ENCODE measurements around the gene DHODH. TPM values are rescaled to one million over a fixed set of nuclear protein-coding genes. Genes with fewer than 3 reads are reported as not detected.

Gene DHODH
- total and polyA plus RNA-seq, 2 of the 13 experiments (the other 11 are each of a cell fraction or from before 2014, with no cell fraction given): 10.7 to 16.4 TPM

GRCh38 chr16:72008424-72009216, at the start of gene DHODH (continued):
- TF ChIP-seq, protein P1, sequence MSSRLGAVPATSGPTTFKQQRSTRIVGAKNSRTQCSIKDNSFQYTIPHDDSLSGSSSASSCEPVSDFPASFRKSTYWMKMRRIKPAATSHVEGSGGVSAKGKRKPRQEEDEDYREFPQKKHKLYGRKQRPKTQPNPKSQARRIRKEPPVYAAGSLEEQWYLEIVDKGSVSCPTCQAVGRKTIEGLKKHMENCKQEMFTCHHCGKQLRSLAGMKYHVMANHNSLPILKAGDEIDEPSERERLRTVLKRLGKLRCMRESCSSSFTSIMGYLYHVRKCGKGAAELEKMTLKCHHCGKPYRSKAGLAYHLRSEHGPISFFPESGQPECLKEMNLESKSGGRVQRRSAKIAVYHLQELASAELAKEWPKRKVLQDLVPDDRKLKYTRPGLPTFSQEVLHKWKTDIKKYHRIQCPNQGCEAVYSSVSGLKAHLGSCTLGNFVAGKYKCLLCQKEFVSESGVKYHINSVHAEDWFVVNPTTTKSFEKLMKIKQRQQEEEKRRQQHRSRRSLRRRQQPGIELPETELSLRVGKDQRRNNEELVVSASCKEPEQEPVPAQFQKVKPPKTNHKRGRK (CRISPR knock-in tag; IDR thresholded peaks at IDR 0.05): no peak
- TF ChIP-seq CBFB (CRISPR knock-in tag; IDR thresholded peaks at IDR 0.05) (0 out of 2 replicates have a peak, but pooled peaks have one; percentile 52), TP53 (CRISPR knock-in tag; conservative IDR thresholded peaks at IDR 0.05) (no peak), ZNF274 (CRISPR knock-in tag; IDR thresholded peaks at IDR 0.05) (peak; percentile 70), MLLT10 (CRISPR knock-in tag; IDR thresholded peaks at IDR 0.05) (no peak), ZNF616 (CRISPR knock-in tag; IDR thresholded peaks at IDR 0.05; ENCODE audit: low read depth) (peak; percentile 68), ZBTB42 (CRISPR knock-in tag; IDR thresholded peaks at IDR 0.05) (no peak), HOXA9 (CRISPR knock-in tag; IDR thresholded peaks at IDR 0.05; ENCODE audit: borderline replicate concordance) (peak; percentile 60; the same call in 1 of the 2 replicates), CBX1 (IDR thresholded peaks at IDR 0.05; ENCODE audit: low read depth) (peak; percentile 96), NRL (CRISPR knock-in tag; IDR thresholded peaks at IDR 0.05; ENCODE audit: borderline replicate concordance) (peak; percentile 78), SALL1 (CRISPR knock-in tag; IDR thresholded peaks at IDR 0.05) (peak; percentile 87; the same call in 1 of the 2 replicates), NFIC (IDR thresholded peaks at IDR 0.05; ENCODE audit: low read length) (no peak), ZNF615 (CRISPR knock-in tag; IDR thresholded peaks at IDR 0.05; ENCODE audit: borderline replicate concordance) (no peak), SRSF9 (IDR thresholded peaks at IDR 0.05; ENCODE audit: borderline replicate concordance, insufficient read depth, low read depth, low read length, poor library complexity, severe bottlenecking) (no peak), TEF (CRISPR knock-in tag; IDR thresholded peaks at IDR 0.05) (no peak), GTF2F1 (IDR thresholded peaks at IDR 0.05; ENCODE audit: low read length) (peak; percentile 30; the same call in 1 of the 2 replicates)
- TF ChIP-seq, protein P2, sequence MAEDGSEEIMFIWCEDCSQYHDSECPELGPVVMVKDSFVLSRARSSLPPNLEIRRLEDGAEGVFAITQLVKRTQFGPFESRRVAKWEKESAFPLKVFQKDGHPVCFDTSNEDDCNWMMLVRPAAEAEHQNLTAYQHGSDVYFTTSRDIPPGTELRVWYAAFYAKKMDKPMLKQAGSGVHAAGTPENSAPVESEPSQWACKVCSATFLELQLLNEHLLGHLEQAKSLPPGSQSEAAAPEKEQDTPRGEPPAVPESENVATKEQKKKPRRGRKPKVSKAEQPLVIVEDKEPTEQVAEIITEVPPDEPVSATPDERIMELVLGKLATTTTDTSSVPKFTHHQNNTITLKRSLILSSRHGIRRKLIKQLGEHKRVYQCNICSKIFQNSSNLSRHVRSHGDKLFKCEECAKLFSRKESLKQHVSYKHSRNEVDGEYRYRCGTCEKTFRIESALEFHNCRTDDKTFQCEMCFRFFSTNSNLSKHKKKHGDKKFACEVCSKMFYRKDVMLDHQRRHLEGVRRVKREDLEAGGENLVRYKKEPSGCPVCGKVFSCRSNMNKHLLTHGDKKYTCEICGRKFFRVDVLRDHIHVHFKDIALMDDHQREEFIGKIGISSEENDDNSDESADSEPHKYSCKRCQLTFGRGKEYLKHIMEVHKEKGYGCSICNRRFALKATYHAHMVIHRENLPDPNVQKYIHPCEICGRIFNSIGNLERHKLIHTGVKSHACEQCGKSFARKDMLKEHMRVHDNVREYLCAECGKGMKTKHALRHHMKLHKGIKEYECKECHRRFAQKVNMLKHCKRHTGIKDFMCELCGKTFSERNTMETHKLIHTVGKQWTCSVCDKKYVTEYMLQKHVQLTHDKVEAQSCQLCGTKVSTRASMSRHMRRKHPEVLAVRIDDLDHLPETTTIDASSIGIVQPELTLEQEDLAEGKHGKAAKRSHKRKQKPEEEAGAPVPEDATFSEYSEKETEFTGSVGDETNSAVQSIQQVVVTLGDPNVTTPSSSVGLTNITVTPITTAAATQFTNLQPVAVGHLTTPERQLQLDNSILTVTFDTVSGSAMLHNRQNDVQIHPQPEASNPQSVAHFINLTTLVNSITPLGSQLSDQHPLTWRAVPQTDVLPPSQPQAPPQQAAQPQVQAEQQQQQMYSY (CRISPR knock-in tag; IDR thresholded peaks at IDR 0.05): no peak
- TF ChIP-seq, protein P3, sequence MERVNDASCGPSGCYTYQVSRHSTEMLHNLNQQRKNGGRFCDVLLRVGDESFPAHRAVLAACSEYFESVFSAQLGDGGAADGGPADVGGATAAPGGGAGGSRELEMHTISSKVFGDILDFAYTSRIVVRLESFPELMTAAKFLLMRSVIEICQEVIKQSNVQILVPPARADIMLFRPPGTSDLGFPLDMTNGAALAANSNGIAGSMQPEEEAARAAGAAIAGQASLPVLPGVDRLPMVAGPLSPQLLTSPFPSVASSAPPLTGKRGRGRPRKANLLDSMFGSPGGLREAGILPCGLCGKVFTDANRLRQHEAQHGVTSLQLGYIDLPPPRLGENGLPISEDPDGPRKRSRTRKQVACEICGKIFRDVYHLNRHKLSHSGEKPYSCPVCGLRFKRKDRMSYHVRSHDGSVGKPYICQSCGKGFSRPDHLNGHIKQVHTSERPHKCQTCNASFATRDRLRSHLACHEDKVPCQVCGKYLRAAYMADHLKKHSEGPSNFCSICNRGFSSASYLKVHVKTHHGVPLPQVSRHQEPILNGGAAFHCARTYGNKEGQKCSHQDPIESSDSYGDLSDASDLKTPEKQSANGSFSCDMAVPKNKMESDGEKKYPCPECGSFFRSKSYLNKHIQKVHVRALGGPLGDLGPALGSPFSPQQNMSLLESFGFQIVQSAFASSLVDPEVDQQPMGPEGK (CRISPR knock-in tag; IDR thresholded peaks at IDR 0.05): peak; percentile 58; the same call in 1 of the 2 replicates
- TF ChIP-seq, protein P4, sequence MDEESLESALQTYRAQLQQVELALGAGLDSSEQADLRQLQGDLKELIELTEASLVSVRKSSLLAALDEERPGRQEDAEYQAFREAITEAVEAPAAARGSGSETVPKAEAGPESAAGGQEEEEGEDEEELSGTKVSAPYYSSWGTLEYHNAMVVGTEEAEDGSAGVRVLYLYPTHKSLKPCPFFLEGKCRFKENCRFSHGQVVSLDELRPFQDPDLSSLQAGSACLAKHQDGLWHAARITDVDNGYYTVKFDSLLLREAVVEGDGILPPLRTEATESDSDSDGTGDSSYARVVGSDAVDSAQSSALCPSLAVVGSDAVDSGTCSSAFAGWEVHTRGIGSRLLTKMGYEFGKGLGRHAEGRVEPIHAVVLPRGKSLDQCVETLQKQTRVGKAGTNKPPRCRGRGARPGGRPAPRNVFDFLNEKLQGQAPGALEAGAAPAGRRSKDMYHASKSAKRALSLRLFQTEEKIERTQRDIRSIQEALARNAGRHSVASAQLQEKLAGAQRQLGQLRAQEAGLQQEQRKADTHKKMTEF (CRISPR knock-in tag; IDR thresholded peaks at IDR 0.05): peak; percentile 93
